DMS153 treated with DMSO at 0.1 percent for 48 hours (cell line): ENCODE data around the gene TSPAN14.
"Not testable (repeated sequence)": the region's sequence is repeated elsewhere in the genome, so short reads cannot be mapped to it uniquely, and the experiment has no call there.

Experiments used
- DNase-seq: peaks from one replicate; lab custom pipeline; 2025; ENCODE audit not compliant: unreplicated experiment; lab: John Stamatoyannopoulos, UW

TSPAN14 gene

DNA sequence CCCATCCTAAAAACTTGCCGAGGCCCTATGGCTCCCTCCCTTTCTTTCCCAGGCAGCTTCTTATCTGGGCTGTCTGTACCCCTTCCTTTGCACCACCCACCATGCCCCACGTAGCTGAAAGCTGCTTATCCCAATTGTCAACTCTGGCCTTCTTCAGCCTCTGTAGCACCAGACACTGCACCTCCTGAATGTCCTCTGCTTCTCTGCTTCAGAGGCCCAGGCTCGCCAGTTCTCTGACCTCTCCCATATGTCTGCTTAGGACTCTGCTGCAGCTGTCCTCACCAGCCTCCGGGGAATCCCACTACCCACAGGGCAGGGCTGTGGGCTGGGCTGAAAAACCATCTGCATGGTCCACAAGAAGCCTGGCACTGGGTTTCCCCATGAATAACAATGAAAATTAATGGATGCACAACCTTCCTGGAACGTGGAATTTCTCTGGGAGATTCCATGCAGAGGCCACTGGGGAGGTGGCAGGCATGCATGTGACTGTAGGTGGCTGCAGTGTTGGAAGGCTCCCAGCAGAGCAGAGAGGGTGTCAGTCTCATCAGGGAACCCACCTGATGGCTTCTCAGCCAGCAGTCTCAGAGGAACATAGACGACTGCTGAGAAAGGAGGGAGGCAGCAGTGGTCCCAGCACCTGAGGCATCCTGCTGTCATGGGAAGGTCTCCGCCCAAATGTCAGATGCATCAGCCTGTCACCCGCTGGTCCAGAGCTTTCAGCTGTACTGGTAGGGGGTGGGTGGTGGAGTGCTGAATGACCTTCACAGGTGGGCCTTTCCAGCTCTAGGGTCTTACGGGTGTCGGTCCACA is 66.8 kb downstream of the TSPAN14 start:
- DNase-seq: no peak

- no peak for DNase-seq
Measured at GRCh38 chr10:80522756-80523363, 68.8 kb downstream of the TSPAN14 start.

GRCh38 chr10:80523773-80524172 is 69.7 kb downstream of the TSPAN14 start:
- DNase-seq: no peak

DNA sequence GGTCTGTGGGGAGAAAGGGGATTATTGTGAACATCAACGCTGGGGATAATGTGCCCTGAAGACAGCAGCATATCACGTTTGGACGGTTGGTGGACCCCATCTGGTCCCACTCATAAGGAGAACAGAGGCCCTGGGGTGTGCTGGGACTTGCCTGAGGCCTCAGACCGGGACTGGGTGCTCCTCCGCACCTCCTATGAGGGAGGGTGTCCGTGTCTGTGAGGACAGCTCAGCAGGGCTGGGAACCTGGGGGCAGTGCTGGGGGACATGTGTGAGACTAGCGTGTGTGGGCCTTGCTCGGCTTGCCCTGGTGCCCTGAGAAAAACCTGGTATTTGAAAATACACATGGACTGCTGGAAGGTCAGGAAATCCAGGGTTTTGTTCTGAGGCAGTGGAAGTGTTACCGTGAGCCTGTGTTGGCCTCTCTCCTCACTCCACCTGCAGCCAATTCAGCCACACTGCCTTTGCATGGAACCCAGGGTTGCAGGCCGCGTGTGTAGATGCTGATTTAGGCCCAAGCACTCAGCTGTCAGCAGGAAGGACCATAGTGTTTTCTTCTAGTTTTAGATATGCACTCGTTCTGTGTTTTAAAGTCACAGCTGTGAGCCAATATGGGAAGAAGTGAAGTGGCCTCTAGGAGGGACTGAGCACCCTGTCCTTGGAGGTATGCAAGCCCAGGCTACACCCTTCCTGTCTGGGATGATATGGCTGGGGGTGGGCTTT is 70.2 kb downstream of the TSPAN14 start:
- DNase-seq: no peak

- DNase-seq: no peak
Measured at GRCh38 chr10:80526218-80526617, 72.1 kb downstream of the TSPAN14 start.

GRCh38 chr10:80526742-80527141 is 72.6 kb downstream of the TSPAN14 start:
- DNase-seq: no peak

- DNase-seq: no peak
Measured at GRCh38 chr10:80528185-80528700, 74.1 kb downstream of the TSPAN14 start.

DNA sequence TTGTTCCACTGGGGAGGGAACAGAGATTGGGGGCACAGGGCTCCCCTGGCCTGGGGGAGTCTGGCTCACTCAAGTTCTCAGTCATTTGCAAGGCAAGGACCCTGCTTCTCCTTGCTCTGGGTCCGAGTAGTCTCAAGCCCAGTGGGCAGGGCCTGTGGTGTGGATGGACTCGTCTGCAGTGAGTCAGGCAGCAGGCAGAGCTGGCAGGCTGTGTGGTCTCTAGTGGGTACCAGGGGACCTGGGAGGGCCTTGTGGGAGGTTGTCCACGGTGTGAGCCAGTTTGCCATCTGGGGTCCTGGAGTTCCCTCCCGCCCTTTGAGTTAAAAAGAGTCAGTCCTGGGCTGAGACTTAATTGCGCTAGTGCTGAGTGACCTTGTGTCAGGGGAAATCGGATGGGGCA is 74.8 kb downstream of the TSPAN14 start:
- no peak for DNase-seq

GRCh38 chr10:80529604-80530003 is 75.5 kb downstream of the TSPAN14 start:
- DNase-seq: no peak

DNA sequence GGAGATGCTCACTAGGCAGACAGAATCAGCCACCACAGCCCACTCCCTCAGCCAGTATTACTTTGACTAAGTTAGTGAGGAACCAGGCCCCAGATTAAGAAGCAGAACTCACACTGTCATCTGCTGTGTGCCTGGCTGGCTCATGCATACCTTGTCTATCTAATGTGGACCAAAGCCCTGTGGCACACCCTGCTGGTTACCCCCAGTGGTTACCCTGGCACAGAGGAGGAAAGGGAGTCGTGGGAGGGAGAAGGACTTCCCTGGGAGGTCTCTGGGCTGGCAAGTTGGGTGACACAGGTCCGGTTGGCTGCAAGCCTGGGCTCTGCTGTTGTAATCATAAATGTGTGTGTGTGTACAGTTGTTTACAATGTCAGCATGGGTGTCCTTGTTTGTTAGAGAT is 76.1 kb downstream of the TSPAN14 start:
- no peak for DNase-seq

DNA sequence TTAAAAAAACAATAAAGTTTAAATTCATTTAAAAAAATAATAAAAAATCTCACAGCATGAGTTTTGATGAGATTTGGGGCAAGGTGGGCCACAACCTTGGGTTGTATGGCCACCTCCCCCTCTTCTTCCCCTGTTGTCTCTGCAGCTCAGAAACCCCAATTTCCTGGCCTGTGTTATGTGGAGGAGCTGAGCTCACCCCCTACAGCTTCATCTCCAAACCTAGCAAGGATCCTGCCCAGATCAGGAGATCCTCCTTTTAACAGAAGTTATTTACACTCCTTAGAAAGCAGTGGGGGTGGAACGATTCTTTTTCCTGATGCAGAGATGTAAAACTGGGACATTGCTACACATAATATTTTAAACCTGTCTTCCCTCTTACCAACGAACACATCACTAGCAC is 76.7 kb downstream of the TSPAN14 start:
- no peak for DNase-seq

- DNase-seq: no peak
Measured at GRCh38 chr10:80532571-80532970, 78.5 kb downstream of the TSPAN14 start.

DNA sequence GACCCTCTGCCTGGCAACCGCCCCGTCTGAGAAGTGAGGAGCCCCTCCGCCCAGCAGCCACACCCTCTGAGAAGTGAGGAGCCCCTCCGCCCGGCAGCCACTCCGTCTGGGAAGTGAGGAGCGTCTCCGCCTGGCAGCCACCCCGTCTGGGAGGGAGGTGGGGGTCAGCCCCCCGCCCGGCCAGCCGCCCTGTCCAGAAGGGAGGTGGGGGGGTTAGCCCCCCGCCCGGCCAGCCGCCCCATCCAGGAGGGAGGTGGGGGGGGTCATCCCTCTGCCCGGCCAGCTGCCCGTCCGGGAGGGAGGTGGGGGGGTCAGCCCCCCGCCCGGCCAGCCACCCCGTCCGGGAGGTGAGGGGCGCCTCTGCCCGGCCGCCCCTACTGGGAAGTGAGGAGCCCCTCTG is 79.9 kb downstream of the TSPAN14 start:
- not testable (repeated sequence) for DNase-seq

DNA sequence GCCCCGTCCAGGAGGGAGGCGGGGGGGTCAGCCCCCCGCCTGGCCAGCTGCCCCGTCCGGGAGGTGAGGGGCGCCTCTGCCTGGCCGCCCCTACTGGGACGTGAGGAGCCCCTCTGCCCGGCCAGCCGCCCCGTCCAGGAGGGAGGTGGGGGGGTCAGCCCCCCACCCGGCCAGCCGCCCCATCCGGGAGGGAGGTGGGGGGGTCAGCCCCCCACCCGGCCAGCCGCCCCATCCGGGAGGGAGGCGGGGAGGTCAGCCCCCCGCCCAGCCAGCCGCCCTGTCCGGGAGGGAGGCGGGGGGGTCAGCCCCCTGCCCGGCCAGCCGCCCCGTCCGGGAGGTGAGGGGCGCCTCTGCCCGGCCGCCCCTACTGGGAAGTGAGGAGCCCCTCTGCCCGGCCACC is 80.5 kb downstream of the TSPAN14 start:
- not testable (repeated sequence) for DNase-seq

DNA sequence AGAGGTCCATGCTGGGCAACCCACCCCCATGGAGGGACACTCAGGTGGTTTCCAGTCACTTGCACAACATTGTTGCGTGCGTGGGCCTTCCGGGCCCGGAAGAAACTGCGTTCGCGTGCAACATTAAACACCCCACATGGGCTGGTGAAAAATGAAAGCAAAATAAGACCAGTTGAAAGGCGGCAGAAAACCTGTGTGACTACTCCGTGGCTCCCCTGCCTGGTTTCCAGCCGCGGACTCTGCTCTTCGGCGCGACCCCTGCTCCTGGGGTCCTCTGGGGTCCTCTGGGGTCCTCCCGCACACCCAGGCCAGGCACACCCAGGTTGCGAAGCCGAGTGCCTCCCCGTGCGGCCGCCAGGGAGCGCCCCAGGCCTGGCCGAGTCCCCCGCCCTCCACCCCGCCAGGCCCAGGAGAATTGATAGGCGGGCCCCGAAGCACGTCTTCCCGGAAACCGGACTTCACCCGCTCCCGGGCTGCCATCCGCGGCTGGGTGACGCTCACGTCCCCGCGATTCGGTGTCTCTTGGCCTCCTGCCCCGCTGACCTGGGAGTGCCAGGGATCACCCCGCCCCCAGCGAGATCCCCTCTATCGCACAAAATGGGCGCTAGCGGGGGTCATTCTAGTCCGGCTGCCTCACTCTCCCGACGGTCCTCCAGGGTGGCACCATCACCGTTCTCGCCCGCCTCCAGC is 81.7 kb downstream of the TSPAN14 start:
- peak; percentile 72 for DNase-seq

DNA sequence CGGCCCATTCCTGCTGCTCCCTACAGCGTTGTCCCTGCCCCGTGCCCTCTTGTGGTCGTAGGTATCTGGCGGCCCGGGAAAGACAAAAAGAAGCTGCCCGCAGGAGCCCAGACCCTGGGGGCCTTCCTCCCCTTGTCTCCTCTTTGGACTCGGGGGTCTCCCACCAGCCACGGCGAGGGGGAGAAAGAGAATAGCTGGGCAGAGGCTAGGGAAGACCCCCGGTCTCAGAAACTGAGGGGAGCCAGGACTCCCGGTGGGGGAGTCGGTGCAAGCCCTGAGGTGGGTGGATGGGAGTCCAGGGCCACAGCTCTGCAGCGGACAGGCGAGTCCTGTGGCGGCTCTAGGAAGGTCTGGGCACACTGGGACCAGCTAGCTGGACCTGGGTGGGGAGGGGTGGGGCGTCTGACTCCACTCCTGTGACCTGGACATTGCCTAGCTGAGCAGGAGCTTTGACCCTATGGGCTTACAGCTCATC is 82.3 kb downstream of the TSPAN14 start:
- DNase-seq: no peak

GRCh38 chr10:80537086-80537735 is 83.1 kb downstream of the TSPAN14 start:
- DNase-seq: no peak

DNA sequence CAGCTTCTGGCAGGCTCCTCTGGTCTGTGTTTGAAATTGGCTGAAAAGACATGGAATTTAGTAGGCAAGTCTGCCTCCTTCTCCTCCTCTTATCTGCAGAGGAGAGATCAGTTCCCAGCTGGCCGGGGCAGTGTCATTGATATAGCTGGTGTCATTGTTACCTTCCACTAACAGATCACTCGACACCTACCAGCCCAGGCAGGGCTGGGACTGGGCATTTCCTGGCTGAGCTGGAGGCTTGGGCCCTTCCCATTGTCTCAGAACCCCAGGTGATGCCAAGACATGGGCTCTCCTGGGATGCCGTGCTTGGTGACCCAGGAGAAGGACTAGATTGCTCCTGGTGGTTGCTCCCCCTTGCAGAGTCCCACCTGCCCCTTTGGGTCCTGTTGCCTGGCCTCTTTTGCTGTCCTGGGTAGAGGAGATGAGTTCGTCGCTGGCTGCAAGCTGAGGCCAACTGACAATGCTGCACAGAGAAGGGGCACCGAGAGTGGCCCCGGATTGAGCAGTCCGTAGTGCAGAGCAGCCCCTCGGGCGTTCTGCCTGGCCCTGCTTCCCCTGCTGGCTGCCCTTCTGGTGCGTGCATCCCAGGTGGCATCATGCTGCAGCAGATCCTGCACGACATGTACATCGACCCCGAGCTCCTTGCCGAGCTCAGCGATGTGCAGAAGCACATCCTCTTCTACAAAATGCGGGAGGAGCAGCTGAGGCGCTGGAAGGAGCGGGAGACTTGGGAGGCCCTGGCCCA is 83.8 kb downstream of the TSPAN14 start, which contains the start of gene SH2D4B:
SH2D4B (plus strand) TSS at position 167 of the 745 bp plus-strand sequence; CDS start at position 597, 430 bp downstream.
- no peak for DNase-seq

GRCh38 chr10:80538481-80539185 is 84.5 kb downstream of the TSPAN14 start:
- DNase-seq: no peak
